Right atrium auricular region (tissue), 2 donors: ENCODE data around the gene KLF16. TPM values are rescaled to one million over a fixed set of nuclear protein-coding genes. Genes with fewer than 3 reads are reported as not detected.

ENCODE experiments used
- DNase-seq: peaks from one replicate; pipeline ENCODE4 v3.0.0-alpha.2; 2019; ENCODE audit warnings: low spot score
- H3K27ac ChIP-seq, 2 donors: fragments of 200-600 bp; sonication (generic); 1 replicate in 1 of 2; 2 replicates in 1 of 2; pipeline ENCODE4 v1.5.1; 2016 to 2019
- H3K27me3 ChIP-seq, 2 donors: fragments of 200-600 bp; sonication (generic); one replicate each; pipeline versions ENCODE4 v1.5.1 to v1.6.0; 2017 to 2019
- H3K36me3 ChIP-seq: fragments of 200-600 bp; sonication (generic); one replicate; pipeline ENCODE4 v1.5.1; 2016
- H3K4me1 ChIP-seq, 2 donors: fragments of 200-600 bp; sonication (generic); one replicate each; pipeline versions ENCODE4 v1.5.1 to v1.6.0; 2017 to 2019
- H3K4me3 ChIP-seq, 2 donors: fragments of 200-600 bp; sonication (generic); 1 replicate in 1 of 2; 2 replicates in 1 of 2; pipeline ENCODE4 v1.5.1; 2017 to 2019; ENCODE audit warnings: mild to moderate bottlenecking in 1 of 2, moderate library complexity in 1 of 2
- H3K9me3 ChIP-seq, 2 donors: fragments of 200-600 bp; sonication (generic); one replicate each; pipeline ENCODE4 v1.5.1; 2019
- total RNA-seq, 2 donors: library from RNA; depleted of rRNA; stranded (reverse); fragments of >200 nt; gene quantifications; one replicate each; pipeline ENCODE4 v1.1.0, GENCODE V29; 2016
- TF ChIP-seq, protein P1 (sequence below), 2 donors: fragments of 200-600 bp; sonication (generic); IDR thresholded peaks; one replicate each; pipeline ENCODE4 v1.5.1; 2019; ENCODE audit warnings: antibody characterized with exemption in 2 of 2

The KLF16 gene
- total RNA-seq, 2 donors from 2014 or later: 4.4 to 5.6 TPM

DNA sequence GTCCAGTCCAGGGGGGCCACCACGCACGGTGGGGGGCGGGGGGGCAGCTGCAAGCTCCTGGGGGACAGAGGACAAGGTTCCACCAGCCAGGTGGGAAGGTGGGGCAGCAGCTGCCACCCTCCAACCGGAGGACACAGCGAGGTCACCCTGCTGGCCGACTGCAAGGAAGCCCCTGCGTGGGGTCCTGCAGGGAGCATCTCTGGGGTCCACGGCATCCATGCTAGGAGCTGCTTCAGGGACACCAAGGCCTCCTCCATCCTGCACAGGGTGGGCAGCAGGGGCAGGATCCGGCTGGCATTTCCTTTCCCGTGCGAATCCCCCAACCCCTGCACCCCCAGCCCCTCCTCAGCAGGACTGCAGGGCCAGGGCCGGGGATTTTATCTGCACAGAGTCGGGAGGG, 8.3 kb upstream of the KLF16 start:
- no peak for DNase-seq
- Histone ChIP-seq H3K36me3 (peaks cover 4% of the 10 kb centered on the region), H3K4me3 (no peak overlapping the region), H3K27me3 (no peaks in the 10 kb centered on the region), H3K27ac (no peak overlapping the region), H3K4me1 (peaks cover 0 to 43% of the 10 kb centered on the region in 2 donors), H3K9me3 (no peaks in the 10 kb centered on the region)
- TF ChIP-seq, protein P1, sequence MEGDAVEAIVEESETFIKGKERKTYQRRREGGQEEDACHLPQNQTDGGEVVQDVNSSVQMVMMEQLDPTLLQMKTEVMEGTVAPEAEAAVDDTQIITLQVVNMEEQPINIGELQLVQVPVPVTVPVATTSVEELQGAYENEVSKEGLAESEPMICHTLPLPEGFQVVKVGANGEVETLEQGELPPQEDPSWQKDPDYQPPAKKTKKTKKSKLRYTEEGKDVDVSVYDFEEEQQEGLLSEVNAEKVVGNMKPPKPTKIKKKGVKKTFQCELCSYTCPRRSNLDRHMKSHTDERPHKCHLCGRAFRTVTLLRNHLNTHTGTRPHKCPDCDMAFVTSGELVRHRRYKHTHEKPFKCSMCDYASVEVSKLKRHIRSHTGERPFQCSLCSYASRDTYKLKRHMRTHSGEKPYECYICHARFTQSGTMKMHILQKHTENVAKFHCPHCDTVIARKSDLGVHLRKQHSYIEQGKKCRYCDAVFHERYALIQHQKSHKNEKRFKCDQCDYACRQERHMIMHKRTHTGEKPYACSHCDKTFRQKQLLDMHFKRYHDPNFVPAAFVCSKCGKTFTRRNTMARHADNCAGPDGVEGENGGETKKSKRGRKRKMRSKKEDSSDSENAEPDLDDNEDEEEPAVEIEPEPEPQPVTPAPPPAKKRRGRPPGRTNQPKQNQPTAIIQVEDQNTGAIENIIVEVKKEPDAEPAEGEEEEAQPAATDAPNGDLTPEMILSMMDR (IDR thresholded peaks at IDR 0.05): no peak

DNA sequence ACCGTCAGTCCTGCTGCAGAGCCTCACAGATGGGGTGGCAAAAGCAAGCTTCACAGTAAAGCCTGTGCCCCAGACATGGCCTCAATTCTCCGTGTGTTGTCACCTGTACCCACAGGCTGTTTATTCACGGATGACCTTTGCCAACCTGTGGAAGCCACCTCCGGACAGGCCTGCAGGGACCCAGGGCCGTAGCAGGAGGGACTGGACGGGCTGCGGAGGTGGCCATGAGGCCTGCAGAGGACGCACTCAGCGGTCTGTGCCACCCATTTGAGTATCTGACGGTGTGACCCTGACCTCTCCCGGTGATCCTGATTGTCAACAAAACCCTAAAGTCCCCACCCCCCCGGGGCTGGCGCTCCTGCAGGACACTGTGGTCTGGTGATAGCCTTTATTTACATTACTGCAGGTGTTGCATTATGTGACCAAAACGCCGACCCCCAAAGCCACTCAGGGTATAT, 7.8 kb upstream of the KLF16 start:
- no peaks in the 10 kb centered on the region for H3K9me3 ChIP-seq
- no peak for DNase-seq
- TF ChIP-seq, protein P1 (IDR thresholded peaks at IDR 0.05): no peak
- no peak overlapping the region for H3K4me3 ChIP-seq
- peaks cover 4% of the 10 kb centered on the region for H3K36me3 ChIP-seq
- H3K4me1 ChIP-seq: peaks cover 0 to 38% of the 10 kb centered on the region in 2 donors
- H3K27ac ChIP-seq: no peak overlapping the region
- no peaks in the 10 kb centered on the region for H3K27me3 ChIP-seq

GRCh38 chr19:1868971-1869370, 5.6 kb upstream of the KLF16 start:
- Histone ChIP-seq H3K4me1 (peaks cover 0 to 34% of the 10 kb centered on the region in 2 donors), H3K27ac (no peak overlapping the region), H3K27me3 (no peaks in the 10 kb centered on the region), H3K9me3 (no peaks in the 10 kb centered on the region), H3K4me3 (no peak overlapping the region), H3K36me3 (peaks cover 4% of the 10 kb centered on the region)
- DNase-seq: no peak
- TF ChIP-seq, protein P1 (IDR thresholded peaks at IDR 0.05): no peak

DNA sequence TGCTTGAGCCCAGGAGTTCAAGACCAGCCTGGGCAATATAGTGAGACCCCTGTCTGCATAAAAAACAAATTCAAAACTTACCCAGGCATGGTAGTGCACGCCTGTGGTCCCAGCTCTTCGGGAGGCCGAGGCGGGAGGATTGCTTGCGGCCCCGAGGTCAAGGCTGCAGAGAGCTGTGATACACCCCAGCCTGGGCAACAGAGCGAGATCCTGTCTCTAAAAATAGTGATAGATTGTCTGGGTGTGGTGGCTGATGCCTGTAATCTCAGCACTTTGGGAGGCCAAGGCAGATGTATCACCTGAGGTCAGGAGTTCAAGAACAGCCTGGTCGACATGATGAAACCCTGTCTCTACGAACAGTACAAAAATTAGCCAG, 4.0 kb upstream of the KLF16 start:
- H3K4me1 ChIP-seq: peaks cover 0 to 19% of the 10 kb centered on the region in 2 donors
- peaks cover 4% of the 10 kb centered on the region for H3K36me3 ChIP-seq
- no peak for DNase-seq
- H3K4me3 ChIP-seq: no peak overlapping the region
- TF ChIP-seq, protein P1 (IDR thresholded peaks at IDR 0.05): no peak
- H3K27me3 ChIP-seq: no peaks in the 10 kb centered on the region
- H3K9me3 ChIP-seq: no peaks in the 10 kb centered on the region
- no peak overlapping the region for H3K27ac ChIP-seq

DNA sequence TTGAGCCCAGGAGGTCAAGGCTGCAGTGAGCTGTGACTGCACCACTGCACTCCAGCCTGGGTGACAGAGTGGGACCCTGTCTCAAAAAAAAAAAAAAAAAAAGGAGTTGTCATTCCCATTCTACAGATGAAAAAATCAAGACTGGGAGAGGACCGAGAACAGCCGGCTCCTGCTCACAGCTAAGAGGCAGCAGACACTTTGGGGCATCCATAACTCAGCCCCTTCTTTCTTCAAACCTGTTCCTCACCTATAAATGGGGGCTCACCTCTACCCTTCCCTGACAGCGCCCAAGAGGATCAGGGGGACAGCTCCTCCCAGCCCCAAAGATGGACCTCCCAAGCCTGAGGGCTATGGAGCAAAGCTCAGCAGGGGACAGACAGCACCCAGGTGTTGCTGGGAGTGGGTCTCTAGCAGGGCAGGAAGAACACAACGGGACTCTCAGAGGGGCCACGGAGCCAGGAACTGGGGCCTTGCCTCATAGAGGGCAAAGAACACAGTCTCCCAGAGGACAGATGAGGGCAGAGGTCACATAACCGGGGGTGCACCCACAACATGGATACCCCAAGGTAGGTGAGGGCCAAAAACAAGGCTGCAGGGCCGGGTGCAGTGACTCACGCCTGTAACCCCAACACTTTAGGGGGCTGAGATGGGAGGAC, 3.4 kb upstream of the KLF16 start:
- Histone ChIP-seq H3K27ac (no peak overlapping the region), H3K9me3 (no peaks in the 10 kb centered on the region), H3K4me1 (peaks cover 0 to 19% of the 10 kb centered on the region in 2 donors), H3K27me3 (no peaks in the 10 kb centered on the region), H3K36me3 (peaks cover 4% of the 10 kb centered on the region), H3K4me3 (no peak overlapping the region)
- TF ChIP-seq, protein P1 (IDR thresholded peaks at IDR 0.05): no peak
- DNase-seq: no peak
